Measurements from ENCODE around the gene PKD1. TPM values are rescaled to one million over a fixed set of nuclear protein-coding genes. Genes with fewer than 3 reads are reported as not detected.

Gene PKD1
- 96.4 and 129 TPM in 2 replicates for total RNA-seq

DNA sequence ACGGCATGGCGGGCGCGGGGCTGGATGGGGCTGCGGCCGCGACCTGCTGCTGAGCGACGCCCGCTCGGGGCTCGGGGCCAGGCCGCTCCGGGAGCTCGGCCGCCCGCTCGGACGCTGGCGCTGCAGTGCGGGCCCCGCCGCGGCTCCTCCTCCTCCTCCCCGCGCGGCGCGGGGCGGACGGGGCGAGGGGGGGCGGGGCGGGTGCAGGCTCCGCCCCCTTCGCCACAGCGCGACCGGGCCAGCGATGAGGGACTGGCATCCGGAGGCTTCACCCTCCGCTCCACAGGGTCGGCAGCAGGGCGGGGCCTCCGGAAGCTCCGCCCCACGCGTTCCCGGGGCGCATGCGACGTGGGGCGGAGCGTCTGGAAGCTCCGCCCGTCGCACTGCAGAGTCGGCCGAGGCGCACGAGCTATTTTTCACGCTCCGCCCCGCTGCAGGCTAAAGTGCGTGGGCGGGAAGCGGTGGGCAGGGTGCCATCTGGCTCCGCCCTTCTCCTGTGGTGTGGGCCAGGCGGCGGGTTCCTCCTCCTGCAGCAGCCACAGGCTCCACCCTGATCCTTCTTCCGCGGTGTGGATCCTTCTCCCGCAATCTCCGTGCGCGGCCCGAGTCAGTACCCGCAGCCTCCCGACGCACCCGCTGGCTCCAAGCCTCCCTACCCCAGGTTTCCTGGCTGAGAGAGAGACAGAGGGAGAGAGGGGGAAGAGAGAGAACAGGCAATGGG is at the start of gene PKD1:
PKD1 (minus strand) TSS at position 129 of the 721 bp plus-strand sequence. CDS start 209 bp downstream, outside the sequence.

DNA sequence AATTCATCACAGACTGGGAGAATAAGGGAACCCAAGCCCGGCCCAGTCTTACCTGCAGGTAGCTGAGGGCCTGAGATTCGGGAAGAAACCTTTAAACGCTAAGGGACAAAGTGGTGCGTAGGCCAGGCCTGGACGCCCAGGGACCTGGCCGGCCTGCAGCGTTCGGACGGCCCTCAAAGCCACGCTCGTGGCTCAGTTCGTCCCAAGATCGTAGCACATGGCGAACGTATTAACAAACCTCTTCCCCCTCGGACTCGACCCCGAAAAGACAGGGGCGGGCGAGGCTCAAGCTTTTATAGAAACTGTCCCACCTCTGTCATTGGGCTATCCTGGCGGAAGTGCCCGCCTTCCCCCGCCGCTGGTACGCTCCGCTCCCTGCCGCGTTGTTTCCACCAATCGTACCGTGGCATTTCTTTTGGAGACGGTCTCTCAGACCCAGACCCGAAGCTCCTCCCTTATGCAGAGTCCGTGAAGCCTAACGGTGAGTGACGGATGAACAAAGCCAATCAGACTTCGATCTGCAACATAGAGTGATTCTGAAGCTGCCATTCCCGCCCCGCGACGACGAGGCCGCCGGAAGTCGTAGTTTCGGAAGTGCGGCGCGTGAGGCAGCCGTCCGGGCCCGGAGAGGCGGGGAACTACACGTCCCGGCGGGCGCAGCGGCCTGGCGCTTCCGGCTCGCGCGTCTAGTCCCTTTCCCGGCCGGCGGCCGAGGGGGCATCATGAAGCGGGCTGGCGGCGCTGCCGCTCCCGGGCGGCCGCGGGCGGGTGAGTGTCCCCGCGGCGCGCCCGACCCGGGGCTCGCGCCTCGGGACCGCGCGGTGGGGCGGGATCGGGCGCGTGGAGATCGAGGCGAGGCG is 19.6 kb upstream of the PKD1 start, which contains the start of gene TRAF7:
TRAF7 (plus strand) TSS at position 692 of the 860 bp plus-strand sequence. CDS start 8,139 bp downstream, outside the sequence.

DNA sequence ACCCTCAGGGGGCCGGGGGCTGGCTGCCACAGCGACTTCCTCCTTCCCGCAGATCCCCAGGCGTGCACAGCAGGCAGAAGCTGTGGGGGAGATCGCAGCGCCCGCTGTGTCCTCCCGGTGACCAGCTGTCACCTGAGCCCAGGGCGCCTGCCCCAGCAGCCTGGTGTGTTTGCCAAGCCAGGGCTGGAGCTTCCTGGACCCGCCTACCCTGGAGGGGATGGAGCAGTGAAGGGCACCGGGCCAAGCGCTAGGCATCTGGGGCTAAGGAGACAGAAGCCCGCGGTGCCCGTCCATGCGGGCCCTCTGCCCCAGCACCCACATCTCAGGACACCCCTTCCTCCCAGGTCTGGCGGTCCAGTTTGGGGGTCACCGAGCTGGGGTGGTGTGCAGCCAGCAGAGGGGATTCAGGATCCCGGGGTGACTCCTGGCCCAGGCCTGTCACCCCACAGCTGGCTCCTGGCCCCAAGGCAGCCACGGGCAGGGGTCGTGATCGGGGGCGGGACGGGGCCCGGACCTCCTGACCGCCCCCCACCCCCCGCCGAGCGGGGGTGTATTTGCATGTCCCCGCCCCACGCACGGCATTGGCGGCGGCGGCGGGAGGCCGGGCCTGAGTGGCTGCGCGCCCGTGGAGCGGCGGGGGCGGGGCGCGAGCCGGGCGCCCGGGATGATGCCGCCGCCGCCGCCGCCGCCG is 12.4 kb upstream of the PKD1 start, which contains the start of gene RAB26:
RAB26 (plus strand) TSS at position 645 of the 691 bp plus-strand sequence. CDS start 159 bp downstream, outside the sequence.

DNA sequence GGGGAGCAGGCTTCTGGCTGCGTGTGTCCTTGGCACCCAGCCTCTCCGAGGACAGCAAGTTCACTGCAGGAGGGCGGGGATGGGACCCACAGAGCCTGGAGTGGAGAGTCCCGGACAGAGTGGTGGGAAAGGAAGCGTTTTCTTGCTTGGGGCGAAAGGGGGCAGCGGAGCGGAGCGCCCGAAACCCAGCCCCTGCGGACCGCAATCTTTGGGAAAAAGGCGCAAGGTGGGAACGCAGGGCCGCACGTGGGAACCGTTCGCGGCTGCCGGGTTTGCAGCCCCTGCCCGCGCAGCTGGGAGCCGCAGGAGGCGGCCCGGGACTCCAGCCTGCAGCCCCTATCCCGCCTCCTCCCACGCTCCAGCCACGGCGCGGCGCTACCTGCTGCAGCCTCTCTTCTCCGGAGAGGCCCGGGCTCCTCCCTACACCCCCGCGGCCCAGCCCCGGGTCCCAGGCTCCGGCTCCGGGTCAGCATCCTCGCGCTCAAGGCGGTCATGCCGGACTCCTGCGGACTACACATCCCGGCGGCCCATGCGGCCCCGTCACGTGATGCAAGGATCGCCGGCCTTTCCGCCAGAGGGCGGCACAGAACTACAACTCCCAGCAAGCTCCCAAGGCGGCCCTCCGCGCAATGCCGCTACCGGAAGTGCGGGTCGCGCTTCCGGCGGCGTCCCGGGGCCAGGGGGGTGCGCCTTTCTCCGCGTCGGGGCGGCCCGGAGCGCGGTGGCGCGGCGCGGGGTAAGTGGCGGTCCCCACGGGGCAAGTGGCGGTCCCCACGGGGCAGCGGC is 88.2 kb downstream of the PKD1 start, which contains the start of the genes NTHL1 and TSC2:
NTHL1 (minus strand) TSS at position 505 of the 786 bp plus-strand sequence; CDS start at position 494, 11 bp downstream.
TSC2 (plus strand) TSS at position 656 of the 786 bp plus-strand sequence. CDS start 631 bp downstream, outside the sequence.

Other genes with a start within 250 kb of the PKD1 start
- gene HS3ST6, start 217.5 kb downstream of the PKD1 start, total RNA-seq: not detected in 2 replicates
- gene MSRB1, start 192.7 kb downstream of the PKD1 start, total RNA-seq: 3.1 and 11.5 TPM in 2 replicates
- gene RPL3L, start 181.2 kb downstream of the PKD1 start, total RNA-seq: under 0.01 TPM in 1 of 2 replicates, not detected in the other
- 84.0 and 160 TPM in 2 replicates for gene NDUFB10, start 176.4 kb downstream of the PKD1 start, total RNA-seq
- 1,090 and 2,696 TPM in 2 replicates for gene RPS2, start 171.1 kb downstream of the PKD1 start, total RNA-seq
- gene RNF151, start 169.0 kb downstream of the PKD1 start, total RNA-seq: not detected in 2 replicates
- 27.1 and 56.0 TPM in 2 replicates for gene TBL3, start 163.8 kb downstream of the PKD1 start, total RNA-seq
- gene NOXO1, start 154.4 kb downstream of the PKD1 start, total RNA-seq: under 0.01 TPM in 1 of 2 replicates, not detected in the other
- 9.0 and 10.2 TPM in 2 replicates for gene GFER, start 151.7 kb downstream of the PKD1 start, total RNA-seq
- 2.3 and 2.8 TPM in 2 replicates for gene SYNGR3, start 145.9 kb downstream of the PKD1 start, total RNA-seq
- 8.5 and 21.1 TPM in 2 replicates for gene ZNF598, start 126.1 kb downstream of the PKD1 start, total RNA-seq
- 0.28 and 0.58 TPM in 2 replicates for gene NPW, start 116.1 kb downstream of the PKD1 start, total RNA-seq
- gene NHERF2, start 109.0 kb downstream of the PKD1 start, total RNA-seq: 20.6 and 41.8 TPM in 2 replicates
- 20.6 and 28.9 TPM in 2 replicates for gene NTHL1, start 88.1 kb downstream of the PKD1 start, total RNA-seq
- 35.9 and 45.7 TPM in 2 replicates for gene TSC2, start 87.9 kb downstream of the PKD1 start, total RNA-seq
- gene RAB26, start 12.7 kb upstream of the PKD1 start, total RNA-seq: 0.56 and 0.58 TPM in 2 replicates
- gene TRAF7, start 19.9 kb upstream of the PKD1 start, total RNA-seq: 33.8 and 44.3 TPM in 2 replicates
- 0.19 and 0.56 TPM in 2 replicates for gene CASKIN1, start 60.7 kb upstream of the PKD1 start, total RNA-seq
- gene MLST8, start 69.6 kb upstream of the PKD1 start, total RNA-seq: 20.3 and 34.1 TPM in 2 replicates
- gene BRICD5, start 75.0 kb upstream of the PKD1 start, total RNA-seq: 0.77 and 1.7 TPM in 2 replicates
- gene PGP, start 78.9 kb upstream of the PKD1 start, total RNA-seq: 10.1 and 22.8 TPM in 2 replicates
- gene E4F1, start 87.7 kb upstream of the PKD1 start, total RNA-seq: 28.6 and 35.0 TPM in 2 replicates
- 0.56 and 0.58 TPM in 2 replicates for gene DNASE1L2, start 100.5 kb upstream of the PKD1 start, total RNA-seq
- gene ECI1, start 115.7 kb upstream of the PKD1 start, total RNA-seq: 21.4 and 30.5 TPM in 2 replicates
- gene RNPS1, start 132.2 kb upstream of the PKD1 start, total RNA-seq: 39.2 and 117 TPM in 2 replicates
- gene ABCA3, start 204.8 kb upstream of the PKD1 start, total RNA-seq: 2.1 and 2.8 TPM in 2 replicates

Data from regular cardiac myocyte (primary cell).